ENCODE data around the gene MLLT6. TPM values are rescaled to one million over a fixed set of nuclear protein-coding genes. Genes with fewer than 3 reads are reported as not detected.

Gene MLLT6
- total and polyA plus RNA-seq, 10 of the 15 experiments (the other 5 are each of a cell fraction or from before 2014, with no cell fraction given) = 4.8 to 105 (median 36.3) TPM

- no peak for TF ChIP-seq ATF7 (IDR thresholded peaks at IDR 0.05; ENCODE audit: low read depth)
- TF ChIP-seq EZH2 (IDR thresholded peaks at IDR 0.05; ENCODE audit: borderline replicate concordance, control insufficient read depth, low read depth, low read length) = no peak
These were observed 2.7 kb upstream of the MLLT6 start (continued) for GRCh38 chr17:38702166-38702915.

- no peak for DNase-seq (ENCODE audit: low read depth, low spot score)
- Histone ChIP-seq H3K4me2 (ENCODE audit: control insufficient read depth, insufficient read depth) (peak overlapping the region; percentile 99), H3K4me3 (peak overlapping the region; percentile 91), H3K27ac (ENCODE audit: control insufficient read depth, insufficient read depth) (peak overlapping the region; percentile 100), H3K79me2 (ENCODE audit: control insufficient read depth, insufficient read depth, low read length) (peaks cover 52% of the 10 kb centered on the region), H3K4me1 (ENCODE audit: control insufficient read depth, insufficient read depth, low read length) (peaks cover 30% of the 10 kb centered on the region), H3K9ac (ENCODE audit: control insufficient read depth, insufficient read depth, low read length) (peak overlapping the region; percentile 100), H3K9me3 (replicated peaks; ENCODE audit: control insufficient read depth, insufficient read depth, low read length) (no peaks in the 10 kb centered on the region), H4K20me1 (ENCODE audit: control insufficient read depth, insufficient read depth) (no peaks in the 10 kb centered on the region), H2AFZ (ENCODE audit: control insufficient read depth, low read depth, low read length) (peak overlapping the region; percentile 35; the same call in 1 of the 2 replicates), H3K36me3 (ENCODE audit: control insufficient read depth in 2 of 2, insufficient read depth in 2 of 2, low read length in 1 of 2) (peaks cover 4 to 5% of the 10 kb centered on the region in 2 experiments; a peak in 3 of 4 replicates), H3K27me3 (replicated peaks in 1 of 2; ENCODE audit: control insufficient read depth in 2 of 2, insufficient read depth in 2 of 2, low read length in 1 of 2) (no peaks in the 10 kb centered on the region)
- ChIA-PET POLR2A (interaction anchor here (1.5 kb wide), 1 partner anchor 25 kb away, joined by 5 read pairs; no protein-coding TSS in a partner anchor), CTCF (interaction anchor here (2.3 kb wide), 1 partner anchor 27 kb away, joined by 16 read pairs; the partner anchor contains the start of gene EPOP), RAD21 (ENCODE audit: unreplicated experiment) (interaction anchor here (1.0 to 1.5 kb wide), 3 partner anchors 22 to 32 kb away, joined by 3 read pairs; no protein-coding TSS in a partner anchor), SMC1A (ENCODE audit: uncharacterized antibody, unreplicated experiment) (interaction anchor here (1.5 to 4.3 kb wide), 2 partner anchors 26 to 145 kb away, joined by 5 to 26 read pairs; partner anchors contain the start of gene EPOP)
- intact Hi-C loops (cut with micrococcal nuclease; ENCODE audit: unreplicated experiment) (loop anchor here (2.0 kb wide), 1 partner anchor 28 kb away; the partner anchor contains the start of gene CISD3), in situ Hi-C loops (cut with MboI) (no loop called here)
- BruUV-seq (replicated peaks) = TSS peak; percentile 64
- FAIRE-seq = no peak
- WGBS (ENCODE audit: insufficient coverage, insufficient replicate concordance, low lambda C conversion rate, missing lambda C conversion rate) = under 1% methylated on average over 55 of the region's 55 CpGs
- ATAC-seq = peak; percentile 20
- TF ChIP-seq CBX5 (IDR thresholded peaks at IDR 0.05; ENCODE audit: low read depth) (peak; percentile 30; the same call in 1 of the 2 replicates), ASH2L (IDR thresholded peaks at IDR 0.05; ENCODE audit: borderline replicate concordance, low read depth) (0 out of 2 replicates have a peak, but pooled peaks have one; percentile 13), CREM (IDR thresholded peaks at IDR 0.05; ENCODE audit: low read depth) (0 out of 2 replicates have a peak, but pooled peaks have one; percentile 20), LARP7 (IDR thresholded peaks at IDR 0.05) (0 out of 2 replicates have a peak, but pooled peaks have one; percentile 24), E2F4 (IDR thresholded peaks at IDR 0.05; ENCODE audit: low read depth, low read length) (no peak), EGR1 (IDR thresholded peaks at IDR 0.05; ENCODE audit: borderline replicate concordance in 1 of 2, low read depth in 2 of 2, low read length in 2 of 2) (0 out of 3 replicates have a peak, but pooled peaks of 1 of the 2 experiments have one; percentile 1), MEF2A (IDR thresholded peaks at IDR 0.05; ENCODE audit: insufficient read depth, low read depth, low read length) (0 out of 2 replicates have a peak, but pooled peaks have one; percentile 14), ZBTB33 (IDR thresholded peaks at IDR 0.05) (no peak), FOXM1 (IDR thresholded peaks at IDR 0.05; ENCODE audit: low read depth, low read length) (peak; percentile 53; the same call in 1 of the 2 replicates), TCF12 (IDR thresholded peaks at IDR 0.05; ENCODE audit: low read depth, low read length) (no peak), ATF2 (IDR thresholded peaks at IDR 0.05; ENCODE audit: low read length) (peak; percentile 31; the same call in 1 of the 2 replicates), SMC3 (IDR thresholded peaks at IDR 0.05; ENCODE audit: borderline replicate concordance, low read length) (no peak)
These were observed 1.9 kb upstream of the MLLT6 start for GRCh38 chr17:38702916-38703741.
